ENCODE measurements around the gene SMURF2.

GRCh38 chr17:64580384-64581315 is 81.5 kb downstream of the SMURF2 start:
- TF ChIP-seq RCOR1 (IDR thresholded peaks at IDR 0.05; ENCODE audit: low read depth, low read length) (no peak), NR3C1 (IDR thresholded peaks at IDR 0.05) (no peak), CTCF (IDR thresholded peaks at IDR 0.05) (no peak)
